Stomach smooth muscle (tissue), 2 donors: ENCODE data around the gene TIGD6.

Experiments used
- H3K27ac ChIP-seq: one replicate; pipeline ENCODE4 v1.7.0; 2013; ENCODE audit warnings: mild to moderate bottlenecking, low read length, inconsistent platforms
- H3K27me3 ChIP-seq, 2 donors: one replicate each; pipeline ENCODE4 v1.7.0; 2013; ENCODE audit warnings: low read length in 2 of 2; ENCODE audit not compliant: insufficient read depth in 2 of 2, control insufficient read depth in 1 of 2
- H3K36me3 ChIP-seq, 2 donors: one replicate each; pipeline ENCODE4 v1.7.0; 2013; ENCODE audit warnings: low read length in 2 of 2; ENCODE audit not compliant: control insufficient read depth in 2 of 2, insufficient read depth in 2 of 2
- H3K4me1 ChIP-seq: one replicate; pipeline ENCODE4 v1.7.0; 2013; ENCODE audit warnings: low read length; ENCODE audit not compliant: control insufficient read depth, insufficient read depth
- H3K4me3 ChIP-seq, 2 donors: one replicate each; pipeline ENCODE4 v1.7.0; 2013; ENCODE audit warnings: low read length in 2 of 2
- H3K9ac ChIP-seq, 2 donors: one replicate each; pipeline ENCODE4 v1.7.0; 2013; ENCODE audit warnings: low read length in 2 of 2, mild to moderate bottlenecking in 1 of 2
- H3K9me3 ChIP-seq, 2 donors: one replicate each; pipeline ENCODE4 v1.7.0; 2013; ENCODE audit warnings: low read length in 2 of 2; ENCODE audit not compliant: control insufficient read depth in 2 of 2
- donor health status: healthy.
- donor health status: Pancreatic carcinoma.

Gene TIGD6

GRCh38 chr5:149999866-150000255 is 593 bp downstream of the TIGD6 start:
- peak overlapping the region; percentile 92 for H3K27ac ChIP-seq
- peaks cover 9 to 11% of the 10 kb centered on the region in 2 donors for H3K36me3 ChIP-seq
- H3K4me3 ChIP-seq = peak overlapping the region; percentile 95 to 99
- peak overlapping the region; percentile 97 to 99 for H3K9ac ChIP-seq
- H3K4me1 ChIP-seq = peaks cover 23% of the 10 kb centered on the region
- no peaks in the 10 kb centered on the region for H3K9me3 ChIP-seq
- H3K27me3 ChIP-seq = no peaks in the 10 kb centered on the region

DNA sequence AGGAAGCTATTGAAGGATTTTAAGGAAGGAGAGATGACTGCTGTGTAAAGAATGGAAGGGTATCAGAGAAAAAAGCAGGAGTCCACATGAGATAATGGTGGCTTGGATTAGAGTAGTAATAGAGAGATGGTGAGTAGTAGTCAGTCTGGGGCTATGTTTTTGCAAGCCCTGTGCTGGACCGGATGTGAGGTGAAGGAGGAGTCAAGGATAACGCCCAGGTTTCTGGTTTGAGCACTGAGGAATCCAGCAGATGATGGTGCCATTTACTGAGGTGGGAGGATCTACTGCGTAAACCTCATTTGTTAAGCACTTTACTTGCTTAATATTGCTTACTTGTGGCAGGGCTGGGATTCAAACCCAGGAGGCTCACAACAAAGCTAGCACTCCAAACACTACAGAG is 1.1 kb downstream of the TIGD6 start:
- peaks cover 11% of the 10 kb centered on the region in 2 donors for H3K36me3 ChIP-seq
- peak overlapping the region; percentile 95 to 99 for H3K4me3 ChIP-seq
- peaks cover 23% of the 10 kb centered on the region for H3K4me1 ChIP-seq
- no peaks in the 10 kb centered on the region for H3K27me3 ChIP-seq
- H3K9me3 ChIP-seq = no peaks in the 10 kb centered on the region
- peak overlapping the region; percentile 92 for H3K27ac ChIP-seq
- no peak overlapping the region for H3K9ac ChIP-seq

GRCh38 chr5:149998281-149998680 is 2.2 kb downstream of the TIGD6 start:
- no peaks in the 10 kb centered on the region for H3K27me3 ChIP-seq
- H3K4me1 ChIP-seq = peaks cover 23% of the 10 kb centered on the region
- no peak overlapping the region for H3K4me3 ChIP-seq

GRCh38 chr5:149996205-149996890 is 4.1 kb downstream of the TIGD6 start:
- peaks cover 11 to 14% of the 10 kb centered on the region in 2 donors for H3K36me3 ChIP-seq
- peaks cover 15% of the 10 kb centered on the region for H3K4me1 ChIP-seq
- no peak overlapping the region for H3K9ac ChIP-seq
- H3K27me3 ChIP-seq = no peaks in the 10 kb centered on the region
- H3K4me3 ChIP-seq = no peak overlapping the region
- H3K9me3 ChIP-seq = no peaks in the 10 kb centered on the region
- peak overlapping the region; percentile 2 for H3K27ac ChIP-seq

More at GRCh38 chr5:149998281-149998680, 2.2 kb downstream of the TIGD6 start:
- Histone ChIP-seq H3K36me3 (peaks cover 11 to 14% of the 10 kb centered on the region in 2 donors), H3K9me3 (no peaks in the 10 kb centered on the region), H3K9ac (no peak overlapping the region), H3K27ac (no peak overlapping the region)

- Histone ChIP-seq H3K36me3 (peaks cover 11 to 14% of the 10 kb centered on the region in 2 donors), H3K9me3 (no peaks in the 10 kb centered on the region), H3K27ac (peak overlapping the region; percentile 2), H3K9ac (no peak overlapping the region), H3K4me1 (peaks cover 9% of the 10 kb centered on the region), H3K4me3 (no peak overlapping the region), H3K27me3 (no peaks in the 10 kb centered on the region)
Measured at GRCh38 chr5:149995385-149996204, 4.9 kb downstream of the TIGD6 start.

- no peak overlapping the region for H3K27ac ChIP-seq
- peaks cover 11 to 14% of the 10 kb centered on the region in 2 donors for H3K36me3 ChIP-seq
- no peaks in the 10 kb centered on the region for H3K9me3 ChIP-seq
- H3K9ac ChIP-seq = no peak overlapping the region
- H3K27me3 ChIP-seq = no peaks in the 10 kb centered on the region
- no peaks in the 10 kb centered on the region for H3K4me1 ChIP-seq
- H3K4me3 ChIP-seq = no peak overlapping the region
Measured at GRCh38 chr5:149993471-149993870, 7.0 kb downstream of the TIGD6 start.

DNA sequence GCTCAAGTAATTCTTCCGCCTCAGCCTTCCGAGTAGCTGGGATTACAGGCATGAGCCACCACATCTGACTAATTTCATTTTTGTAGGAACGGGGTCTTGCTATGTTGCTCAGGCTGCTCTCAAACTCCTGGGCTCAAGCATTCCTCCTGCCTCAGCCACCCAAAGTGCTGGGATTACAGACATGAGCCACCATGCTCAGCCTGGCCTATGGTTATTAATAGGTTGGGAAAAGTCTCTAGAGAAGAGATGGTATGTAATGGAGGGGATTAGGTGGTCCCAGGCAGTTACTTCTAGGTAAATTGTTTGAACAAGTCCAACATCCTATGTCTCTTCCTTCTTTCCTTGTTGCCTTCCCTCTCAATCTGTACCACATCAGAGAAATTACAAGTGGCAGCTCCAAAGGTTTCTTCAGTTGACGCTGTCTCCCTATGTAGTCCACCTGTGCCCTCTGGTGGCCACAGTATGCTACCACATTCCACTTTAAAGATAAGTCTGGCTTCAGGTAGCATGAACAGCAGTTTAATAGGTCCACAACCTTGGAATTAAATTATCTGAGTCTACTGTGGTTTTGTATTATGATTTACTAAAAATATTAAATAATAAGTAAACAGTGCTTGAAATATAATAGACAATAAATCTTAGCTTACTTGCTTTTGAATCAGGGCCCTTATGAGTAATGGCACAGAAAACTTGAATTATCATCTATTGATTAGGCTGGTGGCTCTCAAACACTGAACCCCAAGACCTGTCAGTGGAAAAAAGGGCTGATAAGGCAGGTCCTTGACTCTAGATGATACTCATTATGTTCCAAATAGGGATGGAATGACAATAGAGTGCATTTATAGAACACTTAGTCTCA is 9.7 kb downstream of the TIGD6 start:
- Histone ChIP-seq H3K9ac (no peak overlapping the region), H3K36me3 (peaks cover 11% of the 10 kb centered on the region in 2 donors), H3K4me3 (no peak overlapping the region), H3K27me3 (no peaks in the 10 kb centered on the region), H3K27ac (no peak overlapping the region), H3K9me3 (no peaks in the 10 kb centered on the region), H3K4me1 (no peaks in the 10 kb centered on the region)

DNA sequence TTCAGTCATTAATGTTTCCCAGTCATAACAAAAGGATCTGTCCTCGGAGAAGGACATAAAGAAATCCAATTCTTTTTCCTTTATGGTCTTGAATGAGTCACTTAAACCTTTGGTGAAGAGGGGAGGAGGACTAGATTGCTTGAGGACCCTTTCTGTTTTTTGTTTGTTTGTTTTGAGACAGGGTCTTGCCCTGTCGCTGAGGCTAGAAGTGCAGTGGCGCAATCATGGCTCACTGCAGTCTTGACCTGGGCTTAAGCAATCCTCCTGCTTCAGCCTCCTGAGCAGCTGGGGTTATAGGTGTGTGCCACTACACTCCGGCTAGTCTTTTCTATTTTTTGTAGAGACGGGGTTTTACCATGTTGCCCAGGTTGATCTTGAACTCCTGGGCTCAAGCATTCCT is 12.3 kb downstream of the TIGD6 start:
- no peak overlapping the region for H3K27ac ChIP-seq
- no peaks in the 10 kb centered on the region for H3K9me3 ChIP-seq
- no peaks in the 10 kb centered on the region for H3K27me3 ChIP-seq
- no peak overlapping the region for H3K9ac ChIP-seq
- peaks cover 0 to 2% of the 10 kb centered on the region in 2 donors for H3K36me3 ChIP-seq
- H3K4me3 ChIP-seq = no peak overlapping the region
- H3K4me1 ChIP-seq = no peaks in the 10 kb centered on the region

DNA sequence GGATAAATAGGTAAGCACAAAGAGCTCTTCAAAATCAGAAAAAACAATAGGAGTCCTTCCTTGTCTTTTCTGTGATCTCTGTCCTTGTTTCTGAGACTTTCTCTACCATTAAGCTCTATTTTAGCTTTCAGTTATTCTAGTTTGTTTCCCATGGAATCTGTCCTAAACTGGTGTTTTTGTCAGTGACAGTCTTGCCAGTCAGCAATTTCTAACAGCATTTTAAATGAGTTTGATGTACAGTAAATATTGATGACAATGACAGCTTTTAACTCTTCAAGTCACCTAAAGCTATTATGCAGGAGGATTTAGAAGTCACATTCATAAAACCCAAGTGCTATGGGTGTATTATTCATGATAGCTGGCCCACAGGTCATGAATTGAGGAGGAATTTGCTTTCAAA is 17.9 kb downstream of the TIGD6 start:
- Histone ChIP-seq H3K9ac (no peak overlapping the region), H3K4me1 (peaks cover 3% of the 10 kb centered on the region), H3K27me3 (no peaks in the 10 kb centered on the region), H3K36me3 (peaks cover 10 to 11% of the 10 kb centered on the region in 2 donors), H3K9me3 (no peaks in the 10 kb centered on the region), H3K27ac (no peak overlapping the region), H3K4me3 (no peak overlapping the region)

DNA sequence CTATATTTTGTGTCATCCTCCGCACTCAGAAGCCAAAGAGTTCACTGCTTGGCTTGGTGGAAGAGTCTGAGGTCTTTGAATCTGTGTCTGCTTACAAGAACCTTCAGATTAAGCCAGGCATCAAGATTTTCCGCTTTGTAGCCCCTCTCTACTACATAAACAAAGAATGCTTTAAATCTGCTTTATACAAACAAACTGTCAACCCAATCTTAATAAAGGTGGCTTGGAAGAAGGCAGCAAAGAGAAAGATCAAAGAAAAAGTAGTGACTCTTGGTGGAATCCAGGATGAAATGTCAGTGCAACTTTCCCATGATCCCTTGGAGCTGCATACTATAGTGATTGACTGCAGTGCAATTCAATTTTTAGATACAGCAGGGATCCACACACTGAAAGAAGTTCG is 19.2 kb downstream of the TIGD6 start:
- Histone ChIP-seq H3K27ac (no peak overlapping the region), H3K9me3 (no peaks in the 10 kb centered on the region), H3K4me1 (peaks cover 3% of the 10 kb centered on the region), H3K9ac (no peak overlapping the region), H3K27me3 (no peaks in the 10 kb centered on the region), H3K4me3 (no peak overlapping the region), H3K36me3 (peaks cover 11% of the 10 kb centered on the region in 2 donors)
